Nephron progenitor cell (in vitro differentiated cells): ENCODE results near the gene ADARB2.

Experiments
- DNase-seq: peaks from one replicate; pipeline ENCODE4 v3.0.0; 2021
- H3K27ac Mint-ChIP-seq: 2 replicates; pipeline ENCODE4 v1.8.0; 2021; ENCODE audit warnings: mild to moderate bottlenecking, moderate library complexity, mixed read lengths
- H3K27me3 Mint-ChIP-seq: 2 replicates; pipeline ENCODE4 v1.8.0; 2021; ENCODE audit warnings: mild to moderate bottlenecking, low read depth, mixed read lengths; ENCODE audit not compliant: poor library complexity
- H3K36me3 Mint-ChIP-seq: 2 replicates; pipeline ENCODE4 v1.8.0; 2021; ENCODE audit warnings: low read depth, mixed read lengths
- H3K4me1 Mint-ChIP-seq: 2 replicates; pipeline ENCODE4 v1.8.0; 2021; ENCODE audit warnings: mixed read lengths
- H3K4me3 Mint-ChIP-seq: 2 replicates; pipeline ENCODE4 v1.8.0; 2021; ENCODE audit warnings: mild to moderate bottlenecking, moderate library complexity, mixed read lengths
- H3K9me3 Mint-ChIP-seq: 2 replicates; pipeline ENCODE4 v1.8.0; 2021; ENCODE audit warnings: mild to moderate bottlenecking, moderate library complexity, mixed read lengths
- TF ChIP-seq, protein P1 (sequence below): fragments of 200-600 bp; sonication (generic); IDR thresholded peaks from 2 replicates; pipeline ENCODE4 v1.5.0; 2021; ENCODE audit warnings: antibody characterized with exemption

Gene ADARB2

DNA sequence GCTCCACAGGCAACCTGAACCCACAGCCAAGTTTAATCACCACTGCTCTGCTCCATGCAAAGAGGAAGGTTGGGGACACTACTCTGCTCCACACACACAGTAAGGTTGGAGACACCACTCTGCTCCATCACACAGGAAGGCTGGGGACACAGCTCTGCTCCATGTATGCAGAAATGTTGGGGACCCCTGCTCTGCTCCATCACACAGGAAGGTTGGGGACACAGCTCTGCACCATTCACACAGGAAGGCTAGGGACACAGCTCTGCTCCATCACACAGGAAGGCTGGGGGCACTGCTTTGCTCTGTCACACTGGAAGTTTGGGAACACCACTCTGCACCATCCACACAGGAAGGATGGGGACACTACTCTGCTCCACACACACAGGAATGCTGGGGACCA lies 14.8 kb upstream of the ADARB2 start:
- H3K36me3 Mint-ChIP-seq: no peaks in the 10 kb centered on the region
- H3K27me3 Mint-ChIP-seq: peaks cover 32% of the 10 kb centered on the region
- TF ChIP-seq, protein P1, sequence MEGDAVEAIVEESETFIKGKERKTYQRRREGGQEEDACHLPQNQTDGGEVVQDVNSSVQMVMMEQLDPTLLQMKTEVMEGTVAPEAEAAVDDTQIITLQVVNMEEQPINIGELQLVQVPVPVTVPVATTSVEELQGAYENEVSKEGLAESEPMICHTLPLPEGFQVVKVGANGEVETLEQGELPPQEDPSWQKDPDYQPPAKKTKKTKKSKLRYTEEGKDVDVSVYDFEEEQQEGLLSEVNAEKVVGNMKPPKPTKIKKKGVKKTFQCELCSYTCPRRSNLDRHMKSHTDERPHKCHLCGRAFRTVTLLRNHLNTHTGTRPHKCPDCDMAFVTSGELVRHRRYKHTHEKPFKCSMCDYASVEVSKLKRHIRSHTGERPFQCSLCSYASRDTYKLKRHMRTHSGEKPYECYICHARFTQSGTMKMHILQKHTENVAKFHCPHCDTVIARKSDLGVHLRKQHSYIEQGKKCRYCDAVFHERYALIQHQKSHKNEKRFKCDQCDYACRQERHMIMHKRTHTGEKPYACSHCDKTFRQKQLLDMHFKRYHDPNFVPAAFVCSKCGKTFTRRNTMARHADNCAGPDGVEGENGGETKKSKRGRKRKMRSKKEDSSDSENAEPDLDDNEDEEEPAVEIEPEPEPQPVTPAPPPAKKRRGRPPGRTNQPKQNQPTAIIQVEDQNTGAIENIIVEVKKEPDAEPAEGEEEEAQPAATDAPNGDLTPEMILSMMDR: no peak
- H3K4me1 Mint-ChIP-seq: peaks cover 17% of the 10 kb centered on the region
- H3K9me3 Mint-ChIP-seq: peaks cover 36% of the 10 kb centered on the region
- H3K27ac Mint-ChIP-seq: no peak overlapping the region
- no peak overlapping the region for H3K4me3 Mint-ChIP-seq
- DNase-seq: no peak

DNA sequence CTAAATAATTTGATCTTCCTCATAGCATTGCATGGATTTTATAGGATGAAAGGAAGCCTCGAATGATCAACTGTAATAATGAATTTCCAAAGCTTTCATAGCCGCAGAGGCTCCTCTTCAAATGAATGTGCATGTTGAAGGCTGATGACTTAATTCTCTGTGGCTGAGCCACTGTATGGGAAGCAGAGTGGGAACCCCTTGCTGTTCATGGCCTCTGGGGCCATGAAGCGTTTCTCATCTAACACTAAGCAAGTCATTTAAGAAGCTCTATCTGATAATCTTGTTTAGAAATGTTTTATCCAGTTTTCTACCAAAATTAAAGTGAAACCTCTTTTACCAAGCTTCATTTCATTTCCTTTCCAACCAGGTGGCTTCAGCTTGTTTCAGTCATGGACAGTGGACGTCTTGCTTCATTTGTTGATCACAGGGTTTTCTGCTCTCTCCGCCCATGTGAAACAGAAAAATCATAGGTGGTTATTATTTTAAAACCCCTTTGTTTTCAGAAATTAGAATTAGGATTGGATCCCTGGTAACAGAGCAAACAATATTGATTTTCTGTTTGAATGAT lies 10.3 kb upstream of the ADARB2 start:
- H3K27ac Mint-ChIP-seq: no peak overlapping the region
- no peak overlapping the region for H3K4me3 Mint-ChIP-seq
- H3K4me1 Mint-ChIP-seq: peaks cover 5% of the 10 kb centered on the region
- H3K36me3 Mint-ChIP-seq: no peaks in the 10 kb centered on the region
- TF ChIP-seq, protein P1: no peak
- peaks cover 41% of the 10 kb centered on the region for H3K27me3 Mint-ChIP-seq
- peaks cover 30% of the 10 kb centered on the region for H3K9me3 Mint-ChIP-seq
- no peak for DNase-seq

DNA sequence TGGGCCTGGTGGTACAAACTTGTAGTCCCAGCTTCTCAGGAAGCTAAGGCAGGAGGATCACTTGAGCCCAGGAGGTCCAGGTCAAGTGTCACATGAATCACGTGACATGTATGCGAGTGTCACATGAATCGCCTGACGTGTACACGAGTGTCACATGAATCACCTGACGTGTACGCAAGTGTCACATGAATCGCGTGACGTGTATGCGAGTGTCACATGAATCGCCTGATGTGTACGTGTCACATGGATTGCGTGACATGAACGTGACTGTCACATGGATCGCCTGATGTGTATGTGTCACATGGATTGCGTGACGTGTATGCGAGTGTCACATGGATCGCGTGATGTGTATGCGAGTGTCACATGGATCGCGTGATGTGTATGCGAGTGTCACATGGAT lies 9.5 kb upstream of the ADARB2 start:
- Mint-ChIP-seq H3K27ac (no peak overlapping the region), H3K27me3 (peaks cover 46% of the 10 kb centered on the region), H3K36me3 (no peaks in the 10 kb centered on the region), H3K9me3 (peaks cover 30% of the 10 kb centered on the region), H3K4me1 (peaks cover 5% of the 10 kb centered on the region), H3K4me3 (no peak overlapping the region)
- no peak for DNase-seq
- TF ChIP-seq, protein P1: no peak

DNA sequence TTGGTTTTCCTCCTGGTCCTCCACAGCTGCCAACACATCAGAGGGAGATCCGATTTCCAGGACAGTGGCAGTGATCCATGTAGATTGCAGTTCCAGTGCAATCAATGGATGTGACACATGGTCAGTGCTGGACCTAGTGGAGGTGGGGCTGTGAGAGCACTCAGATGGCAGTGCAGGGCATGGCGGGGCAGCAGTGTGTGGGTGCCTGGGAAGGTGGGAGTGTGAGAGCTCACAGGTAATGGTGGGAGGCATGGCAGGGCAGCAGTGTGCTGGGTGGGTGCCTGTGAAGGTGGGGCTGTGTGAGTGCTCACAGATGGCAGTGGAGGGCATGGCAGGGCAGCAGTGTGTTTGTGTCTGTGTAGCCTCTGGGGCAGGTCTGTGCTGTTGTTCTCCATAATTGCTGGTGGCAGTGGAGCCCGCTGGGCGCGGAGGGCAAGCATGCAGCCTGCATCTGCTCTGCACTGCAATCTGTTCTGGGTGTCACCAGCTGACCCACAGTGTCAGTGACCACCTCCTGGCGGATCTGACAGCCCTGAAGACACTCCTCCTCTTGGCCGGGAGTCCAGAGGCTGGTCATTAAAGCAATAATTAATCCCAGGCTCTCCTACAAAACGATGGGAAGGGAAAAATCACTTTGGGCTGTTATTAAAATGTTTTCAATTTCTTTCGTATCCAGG lies 8.6 kb upstream of the ADARB2 start:
- Mint-ChIP-seq H3K27me3 (peaks cover 47% of the 10 kb centered on the region), H3K27ac (peak overlapping the region; percentile 72), H3K36me3 (no peaks in the 10 kb centered on the region), H3K9me3 (peaks cover 25% of the 10 kb centered on the region), H3K4me1 (peaks cover 5% of the 10 kb centered on the region), H3K4me3 (no peak overlapping the region)
- no peak for DNase-seq
- TF ChIP-seq, protein P1: no peak

DNA sequence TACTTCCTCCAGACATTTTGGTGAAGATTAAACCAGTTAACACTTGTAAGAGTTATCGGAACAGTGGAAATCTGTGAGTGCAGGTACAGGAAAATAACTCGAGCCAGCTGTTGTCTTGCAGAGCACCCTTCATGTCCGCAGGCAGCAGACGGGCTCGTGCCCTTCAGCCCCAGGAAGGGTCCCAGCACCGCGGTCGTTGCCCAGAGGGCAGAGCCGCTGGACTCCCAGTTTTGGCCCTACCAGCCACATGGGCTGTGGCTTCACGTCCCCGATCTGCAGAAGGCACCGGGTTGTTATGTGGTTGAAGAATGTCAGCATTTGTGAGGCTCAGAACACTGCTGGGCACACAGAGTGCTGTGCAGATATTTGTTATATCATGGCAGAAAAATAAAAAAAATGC lies 7.2 kb upstream of the ADARB2 start:
- H3K27me3 Mint-ChIP-seq: peaks cover 57% of the 10 kb centered on the region
- H3K36me3 Mint-ChIP-seq: no peaks in the 10 kb centered on the region

More for the DNA sequence above, 7.2 kb upstream of the ADARB2 start:
- Mint-ChIP-seq H3K27ac (no peak overlapping the region), H3K4me3 (no peak overlapping the region), H3K4me1 (peaks cover 5% of the 10 kb centered on the region), H3K9me3 (peaks cover 16% of the 10 kb centered on the region)
- no peak for DNase-seq
- TF ChIP-seq, protein P1: no peak
